Immature natural killer cell (primary cell): ENCODE results near the gene SLC22A31. TPM values are rescaled to one million over a fixed set of nuclear protein-coding genes. Genes with fewer than 3 reads are reported as not detected.
A peak's percentile ranks its signal among the peaks of the same experiment; 100 is the strongest.
"Not testable (repeated sequence)": the region's sequence is repeated elsewhere in the genome, so short reads cannot be mapped to it uniquely, and the experiment has no call there.

Experiments used
- DNase-seq, 3 donors: peaks; one replicate each; pipeline ENCODE4 v3.0.0; 2022; ENCODE audit warnings: mixed read lengths in 1 of 3
- H3K27ac Mint-ChIP-seq, 6 donors: one replicate each; pipeline ENCODE4 v1.8.0; 2020; ENCODE audit warnings: mixed read lengths in 6 of 6, mild to moderate bottlenecking in 5 of 6, inconsistent platforms in 4 of 6, moderate library complexity in 3 of 6
- H3K27me3 Mint-ChIP-seq, 3 donors: one replicate each; pipeline ENCODE4 v1.8.0; 2020 to 2021; ENCODE audit warnings: low read depth in 3 of 3, mild to moderate bottlenecking in 3 of 3, mixed read lengths in 3 of 3, moderate library complexity in 3 of 3, inconsistent platforms in 1 of 3
- H3K36me3 Mint-ChIP-seq, 3 donors: one replicate each; pipeline ENCODE4 v1.8.0; 2020; ENCODE audit warnings: mixed read lengths in 3 of 3, inconsistent platforms in 2 of 3, mild to moderate bottlenecking in 2 of 3
- H3K4me1 Mint-ChIP-seq, 2 donors: one replicate each; pipeline ENCODE4 v1.8.0; 2020; ENCODE audit warnings: inconsistent platforms in 2 of 2, mild to moderate bottlenecking in 2 of 2, mixed read lengths in 2 of 2, moderate library complexity in 1 of 2
- H3K4me3 Mint-ChIP-seq, 5 donors: one replicate each; pipeline ENCODE4 v1.8.0; 2020; ENCODE audit warnings: mild to moderate bottlenecking in 5 of 5, mixed read lengths in 5 of 5, inconsistent platforms in 3 of 5, moderate library complexity in 3 of 5
- H3K9me3 Mint-ChIP-seq, 6 donors: one replicate each; pipeline ENCODE4 v1.8.0; 2020; ENCODE audit warnings: mild to moderate bottlenecking in 6 of 6, mixed read lengths in 6 of 6, inconsistent platforms in 4 of 6, moderate library complexity in 3 of 6
- polyA plus RNA-seq, 3 donors: library from polyadenylated mRNA; unstranded; fragments of 300-500 nt; fragmentation: Illumina TruSeq; gene quantifications; one replicate each; pipeline ENCODE4 v1.2.3, GENCODE V29; 2021

Gene SLC22A31
- polyA plus RNA-seq, 3 donors from 2014 or later = not detected

DNA sequence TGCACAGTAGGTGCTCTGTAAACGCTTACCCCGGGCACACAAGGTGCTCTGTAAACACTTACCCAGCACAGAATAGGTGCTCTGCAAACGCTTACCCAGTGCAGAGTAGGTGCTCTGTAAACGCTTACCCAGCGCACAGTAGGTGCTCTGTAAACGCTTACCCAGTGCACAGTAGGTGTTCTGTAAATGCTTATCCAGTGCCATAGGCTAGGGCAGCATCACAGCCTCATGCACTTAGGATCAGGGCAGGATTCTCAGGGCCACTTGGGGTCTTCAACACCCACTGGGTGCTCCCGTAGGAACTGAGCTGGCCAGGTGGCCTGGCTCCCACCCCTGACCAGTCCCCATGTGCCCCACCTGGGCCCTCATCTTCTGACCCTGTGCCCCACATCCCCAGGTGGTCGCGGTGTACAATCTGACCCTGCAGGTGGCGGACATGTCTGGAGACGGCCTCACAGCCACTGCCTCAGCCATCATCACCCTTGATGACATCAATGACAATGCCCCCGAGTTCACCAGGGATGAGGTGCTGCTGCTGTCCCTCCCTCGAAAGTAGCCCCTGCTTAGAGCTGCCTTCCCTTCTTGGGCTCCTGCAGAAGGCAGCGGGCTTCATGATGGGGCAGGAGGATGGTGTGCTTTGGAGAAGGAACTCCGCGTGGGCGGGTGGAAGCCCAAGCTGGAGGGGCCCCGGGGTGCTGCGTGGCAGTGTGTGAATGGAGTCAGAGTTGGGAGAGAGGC lies 13.1 kb downstream of the SLC22A31 start:
- Mint-ChIP-seq H3K4me1 (peaks cover 0 to 3% of the 10 kb centered on the region in 2 donors), H3K4me3 (peak overlapping the region in 2 of 5 donors; percentile 25 to 40), H3K36me3 (no peaks in the 10 kb centered on the region), H3K27me3 (peaks cover 19 to 28% (median 26%) of the 10 kb centered on the region in 3 donors), H3K27ac (peak overlapping the region; percentile 29 to 92 (median 56)), H3K9me3 (no peaks in the 10 kb centered on the region)
- DNase-seq = peak; percentile 53 to 61 (median 57)

DNA sequence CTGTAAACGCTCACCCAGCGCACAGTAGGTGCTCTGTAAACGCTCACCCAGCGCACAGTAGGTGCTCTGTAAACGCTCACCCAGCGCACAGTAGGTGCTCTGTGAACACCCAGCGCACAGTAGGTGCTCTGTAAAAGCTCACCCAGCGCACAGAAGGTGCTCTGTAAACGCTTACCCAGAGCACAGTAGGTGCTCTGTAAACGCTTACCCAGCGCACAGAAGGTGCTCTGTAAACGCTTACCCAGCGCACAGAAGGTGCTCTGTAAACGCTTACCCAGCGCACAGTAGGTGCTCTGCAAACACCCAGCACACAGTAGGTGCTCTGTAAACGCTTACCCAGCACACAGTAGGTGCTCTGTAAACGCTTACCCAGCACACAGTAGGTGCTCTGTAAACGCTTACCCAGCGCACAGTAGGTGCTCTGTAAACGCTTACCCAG lies 13.7 kb downstream of the SLC22A31 start:
- peaks cover 19 to 28% (median 26%) of the 10 kb centered on the region in 3 donors for H3K27me3 Mint-ChIP-seq
- H3K9me3 Mint-ChIP-seq, H3K27ac Mint-ChIP-seq, H3K4me3 Mint-ChIP-seq, H3K4me1 Mint-ChIP-seq, H3K36me3 Mint-ChIP-seq, DNase-seq: not testable (repeated sequence)

DNA sequence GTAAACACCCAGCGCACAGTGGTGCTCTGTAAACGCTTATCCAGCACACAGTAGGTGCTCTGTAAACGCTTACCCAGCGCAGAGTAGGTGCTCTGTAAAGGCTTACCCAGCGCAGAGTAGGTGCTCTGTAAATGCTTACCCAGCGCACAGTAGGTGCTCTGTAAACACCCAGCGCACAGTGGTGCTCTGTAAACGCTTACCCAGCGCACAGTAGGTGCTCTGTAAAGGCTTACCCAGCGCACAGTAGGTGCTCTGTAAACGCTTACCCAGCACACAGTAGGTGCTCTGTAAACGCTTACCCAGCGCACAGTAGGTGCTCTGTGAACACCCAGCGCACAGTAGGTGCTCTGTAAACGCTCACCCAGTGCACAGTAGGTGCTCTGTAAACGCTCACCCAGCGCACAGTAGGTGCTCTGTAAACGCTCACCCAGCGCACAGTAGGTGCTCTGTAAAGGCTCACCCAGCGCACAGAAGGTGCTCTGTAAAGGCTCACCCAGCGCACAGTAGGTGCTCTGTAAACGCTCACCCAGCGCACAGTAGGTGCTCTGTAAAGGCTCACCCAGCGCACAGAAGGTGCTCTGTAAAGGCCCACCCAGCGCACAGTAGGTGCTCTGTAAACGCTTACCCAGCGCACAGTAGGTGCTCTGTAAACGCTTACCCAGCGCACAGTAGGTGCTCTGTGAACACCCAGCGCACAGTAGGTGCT lies 14.3 kb downstream of the SLC22A31 start:
- not testable (repeated sequence) for DNase-seq, H3K4me1 Mint-ChIP-seq, H3K36me3 Mint-ChIP-seq, H3K4me3 Mint-ChIP-seq, H3K9me3 Mint-ChIP-seq
- peak overlapping the region in 1 of 6 donors; percentile 24 for H3K27ac Mint-ChIP-seq
- H3K27me3 Mint-ChIP-seq = peaks cover 19 to 28% (median 26%) of the 10 kb centered on the region in 3 donors

DNA sequence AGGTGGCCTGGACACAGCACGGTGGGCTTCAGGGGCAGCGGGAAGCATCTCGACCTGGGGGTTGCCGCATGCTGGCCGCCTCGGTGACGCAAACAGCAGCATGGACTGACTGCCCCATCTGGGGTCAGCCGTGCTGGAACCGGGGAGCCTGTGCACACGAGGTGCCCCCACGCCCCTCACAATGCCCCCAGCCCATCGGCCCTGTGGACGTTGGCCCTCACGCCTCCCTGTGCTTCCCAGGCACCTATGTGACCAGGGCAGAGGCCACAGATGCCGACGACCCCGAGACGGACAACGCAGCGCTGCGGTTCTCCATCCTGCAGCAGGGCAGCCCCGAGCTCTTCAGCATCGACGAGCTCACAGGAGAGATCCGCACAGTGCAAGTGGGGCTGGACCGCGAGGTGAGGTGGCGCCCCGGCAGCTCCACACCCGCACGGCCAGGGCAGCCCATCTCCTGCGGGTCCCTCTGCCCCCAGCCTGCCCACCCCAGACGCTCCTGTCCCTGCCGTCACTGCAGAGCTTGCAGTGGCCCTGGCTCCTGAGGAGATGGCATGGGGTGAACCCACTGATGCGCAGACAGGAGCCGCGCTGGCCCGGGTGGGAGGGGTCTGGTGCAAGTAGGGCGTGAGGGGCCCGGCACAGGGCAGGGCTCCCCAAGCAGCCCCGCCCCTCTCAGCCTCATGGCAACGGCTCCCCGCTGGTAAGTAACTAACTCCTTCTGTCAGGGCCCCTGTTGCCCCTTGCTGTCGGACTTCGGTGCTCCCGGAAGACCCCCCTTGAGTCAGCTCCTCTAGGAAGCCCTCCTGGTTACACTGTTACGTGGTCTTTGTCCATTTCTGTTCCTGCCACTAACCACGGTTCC lies 15.2 kb downstream of the SLC22A31 start:
- H3K4me3 Mint-ChIP-seq = no peak overlapping the region

DNA sequence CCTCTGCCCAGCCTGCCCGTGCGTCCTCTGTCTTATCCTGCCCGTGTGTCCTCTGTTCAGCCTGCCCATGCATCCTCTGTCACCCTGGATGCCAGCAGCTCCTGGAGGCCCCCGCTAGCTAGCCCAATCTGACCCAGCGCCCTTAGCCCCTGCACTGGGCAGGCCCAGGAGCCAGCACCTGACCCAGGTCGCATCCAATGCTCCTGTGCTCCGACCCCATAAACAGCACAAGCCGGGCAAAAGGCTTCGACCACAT lies 15.7 kb downstream of the SLC22A31 start:
- H3K4me1 Mint-ChIP-seq = no peaks in the 10 kb centered on the region
- no peak overlapping the region for H3K4me3 Mint-ChIP-seq
- H3K9me3 Mint-ChIP-seq = no peaks in the 10 kb centered on the region
- H3K27me3 Mint-ChIP-seq = peaks cover 18 to 28% (median 24%) of the 10 kb centered on the region in 3 donors
- peak overlapping the region in 1 of 6 donors; percentile 1 for H3K27ac Mint-ChIP-seq
- no peaks in the 10 kb centered on the region for H3K36me3 Mint-ChIP-seq
- DNase-seq = no peak

More for the DNA sequence above, 15.2 kb downstream of the SLC22A31 start:
- H3K9me3 Mint-ChIP-seq = no peaks in the 10 kb centered on the region
- H3K4me1 Mint-ChIP-seq = no peaks in the 10 kb centered on the region
- H3K36me3 Mint-ChIP-seq = no peaks in the 10 kb centered on the region
- H3K27me3 Mint-ChIP-seq = peaks cover 19 to 28% (median 26%) of the 10 kb centered on the region in 3 donors
- H3K27ac Mint-ChIP-seq = peak overlapping the region in 1 of 6 donors; percentile 24
- DNase-seq = peak in 2 of 3 donors; percentile 51 to 62

DNA sequence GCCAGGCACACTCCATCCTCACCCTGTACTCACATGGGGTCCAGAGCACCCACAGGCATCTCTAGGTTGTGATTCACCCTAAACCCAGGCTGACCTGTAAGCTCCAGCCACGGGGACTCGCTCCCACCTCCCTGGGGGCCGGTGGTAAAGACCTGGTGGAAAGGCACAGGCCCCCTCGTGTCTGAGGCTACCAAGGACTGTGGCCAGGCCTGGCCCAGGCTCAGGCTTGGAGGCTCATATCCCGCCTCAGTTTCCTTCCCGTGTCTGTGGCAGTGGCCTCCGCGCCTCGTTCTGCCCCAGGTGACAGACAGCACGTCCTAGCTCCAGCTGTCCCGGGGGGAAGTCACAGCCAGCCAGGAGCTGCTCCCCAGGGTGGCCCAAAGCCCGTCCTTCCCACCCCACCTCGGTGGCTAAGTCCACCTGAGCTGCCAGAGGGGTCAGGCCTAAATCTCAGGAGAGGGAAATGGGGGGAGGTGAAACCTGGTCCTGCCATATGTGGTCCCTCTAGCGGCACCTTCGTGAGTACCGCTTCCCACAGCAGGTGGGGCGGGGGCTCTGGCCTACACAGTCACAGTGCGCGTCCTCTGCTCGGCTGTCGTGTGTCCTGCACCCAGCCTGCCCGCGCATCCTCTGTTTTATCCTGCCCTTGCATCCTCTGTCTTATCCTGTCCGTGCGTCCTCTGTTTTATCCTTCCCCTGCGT lies 16.2 kb downstream of the SLC22A31 start:
- peak overlapping the region in 1 of 6 donors; percentile 1 for H3K27ac Mint-ChIP-seq
- no peaks in the 10 kb centered on the region for H3K9me3 Mint-ChIP-seq
- peak overlapping the region in 1 of 5 donors; percentile 25 for H3K4me3 Mint-ChIP-seq

DNA sequence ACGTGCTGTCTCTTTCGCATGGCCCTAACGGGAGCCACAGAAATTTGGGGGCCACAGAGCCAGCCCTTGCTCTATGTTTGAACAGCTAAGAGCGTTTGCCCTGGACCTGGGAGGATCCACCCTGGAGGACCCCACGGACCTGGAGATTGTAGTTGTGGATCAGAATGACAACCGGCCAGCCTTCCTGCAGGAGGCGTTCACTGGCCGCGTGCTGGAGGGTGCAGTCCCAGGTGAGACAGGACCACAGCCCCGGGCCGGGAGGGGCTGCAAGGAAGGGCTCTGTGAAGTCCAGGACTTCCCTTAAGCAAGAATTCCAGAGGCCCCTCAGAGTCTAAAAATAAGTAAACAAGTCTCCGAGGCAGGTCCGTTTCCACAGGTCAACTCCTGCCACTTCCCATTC lies 16.9 kb downstream of the SLC22A31 start:
- H3K9me3 Mint-ChIP-seq = no peaks in the 10 kb centered on the region
- no peaks in the 10 kb centered on the region for H3K4me1 Mint-ChIP-seq
- no peak for DNase-seq
- H3K27ac Mint-ChIP-seq = no peak overlapping the region
- H3K27me3 Mint-ChIP-seq = peaks cover 13 to 26% (median 22%) of the 10 kb centered on the region in 3 donors
- no peaks in the 10 kb centered on the region for H3K36me3 Mint-ChIP-seq
- no peak overlapping the region for H3K4me3 Mint-ChIP-seq

More for the DNA sequence above, 16.2 kb downstream of the SLC22A31 start:
- no peaks in the 10 kb centered on the region for H3K4me1 Mint-ChIP-seq
- no peaks in the 10 kb centered on the region for H3K36me3 Mint-ChIP-seq
- peaks cover 16 to 28% (median 22%) of the 10 kb centered on the region in 3 donors for H3K27me3 Mint-ChIP-seq
- no peak for DNase-seq

DNA sequence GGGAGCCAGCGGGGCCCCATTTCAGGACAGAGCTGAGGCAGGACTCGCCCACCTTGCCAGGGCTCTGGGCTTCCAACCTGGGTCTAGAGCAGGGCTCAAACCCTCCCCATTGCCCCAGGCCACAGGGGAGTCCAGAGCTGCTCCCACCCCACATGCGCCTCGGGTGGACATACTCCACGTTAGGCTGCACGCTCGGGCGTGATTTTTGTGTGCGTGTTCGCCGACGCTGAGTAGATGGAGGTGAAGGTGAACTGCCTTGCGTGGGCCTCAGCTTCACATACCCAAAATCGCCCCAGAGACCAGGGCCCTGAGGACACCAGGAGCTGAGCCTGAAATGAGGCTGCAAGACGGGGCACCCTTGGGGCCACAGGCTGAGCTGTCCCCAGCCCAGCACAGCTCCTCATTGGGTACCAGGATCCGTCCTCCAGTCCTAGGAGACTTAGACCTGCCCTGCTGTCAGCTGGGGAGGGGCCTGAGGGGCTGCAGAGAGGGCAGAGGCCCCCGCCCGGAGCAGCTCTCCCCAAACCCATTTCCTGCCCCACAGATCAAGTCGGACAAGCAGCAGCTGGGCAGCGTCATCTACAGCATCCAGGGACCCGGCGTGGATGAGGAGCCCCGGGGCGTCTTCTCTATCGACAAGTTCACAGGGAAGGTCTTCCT lies 20.6 kb downstream of the SLC22A31 start:
- no peak for DNase-seq
- no peaks in the 10 kb centered on the region for H3K4me1 Mint-ChIP-seq
- no peaks in the 10 kb centered on the region for H3K9me3 Mint-ChIP-seq
- no peak overlapping the region for H3K27ac Mint-ChIP-seq
- H3K4me3 Mint-ChIP-seq = no peak overlapping the region
- peaks cover under 1 to 11% (median 6%) of the 10 kb centered on the region in 3 donors for H3K27me3 Mint-ChIP-seq
- H3K36me3 Mint-ChIP-seq = no peaks in the 10 kb centered on the region

DNA sequence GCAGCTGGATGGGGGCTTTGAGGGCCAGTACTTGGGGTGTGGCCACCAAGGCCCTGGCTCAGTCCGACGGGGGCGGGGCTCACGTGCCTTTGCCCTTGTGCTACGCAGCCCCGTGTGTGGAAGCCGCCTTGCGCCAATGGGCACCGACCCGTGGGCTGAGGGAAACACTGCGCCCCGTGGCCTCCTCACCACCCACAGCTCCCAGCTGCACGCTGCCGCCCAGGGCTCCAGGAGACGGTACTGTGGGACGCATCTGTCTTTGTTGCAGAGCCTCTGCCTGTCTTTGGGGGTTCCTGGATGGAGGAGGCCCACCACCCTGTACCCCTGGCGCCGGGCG lies 21.2 kb downstream of the SLC22A31 start:
- Mint-ChIP-seq H3K9me3 (no peaks in the 10 kb centered on the region), H3K27ac (no peak overlapping the region), H3K36me3 (no peaks in the 10 kb centered on the region), H3K4me3 (no peak overlapping the region), H3K27me3 (peaks cover 0 to 5% (median 0%) of the 10 kb centered on the region in 3 donors), H3K4me1 (peaks cover 0 to 1% of the 10 kb centered on the region in 2 donors)
- no peak for DNase-seq

DNA sequence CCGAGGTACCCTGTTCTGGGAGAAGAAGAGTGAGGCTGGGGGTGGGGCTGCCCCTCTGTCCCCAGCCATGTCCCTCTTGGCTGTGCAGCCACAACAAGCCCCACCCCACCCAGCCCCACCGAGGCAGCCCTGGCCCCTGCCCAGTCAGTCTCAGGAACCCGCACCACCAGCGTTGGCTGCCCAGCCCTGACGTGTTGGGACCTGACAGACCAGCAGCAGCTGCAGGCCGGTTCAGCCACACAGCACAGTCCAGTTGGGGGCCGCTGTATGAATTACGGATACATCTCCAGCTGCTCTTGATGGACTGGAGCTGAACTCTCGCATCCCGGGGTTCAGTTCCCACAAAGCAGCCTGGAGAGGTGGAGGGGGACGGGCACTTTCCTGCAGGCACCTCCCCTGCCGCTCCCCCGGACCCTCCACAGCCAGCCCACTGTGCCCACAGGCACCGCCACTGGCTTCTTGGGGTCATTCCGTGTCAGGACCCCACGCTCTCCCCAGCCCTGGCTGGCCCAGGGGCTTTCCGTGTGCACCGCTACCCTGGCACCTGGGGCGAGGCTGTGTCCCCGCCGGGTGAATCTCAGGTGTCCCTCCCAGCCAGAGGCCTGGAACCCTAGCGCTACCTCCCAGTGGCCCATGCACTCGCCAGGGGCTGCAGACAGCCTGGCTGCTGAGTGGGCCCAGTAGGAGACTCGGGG lies 21.7 kb downstream of the SLC22A31 start:
- DNase-seq = no peak
- H3K36me3 Mint-ChIP-seq = no peaks in the 10 kb centered on the region
- H3K27me3 Mint-ChIP-seq = no peaks in the 10 kb centered on the region
- H3K4me1 Mint-ChIP-seq = peaks cover 0 to 1% of the 10 kb centered on the region in 2 donors
- no peaks in the 10 kb centered on the region for H3K9me3 Mint-ChIP-seq
- H3K4me3 Mint-ChIP-seq = no peak overlapping the region
- H3K27ac Mint-ChIP-seq = no peak overlapping the region

DNA sequence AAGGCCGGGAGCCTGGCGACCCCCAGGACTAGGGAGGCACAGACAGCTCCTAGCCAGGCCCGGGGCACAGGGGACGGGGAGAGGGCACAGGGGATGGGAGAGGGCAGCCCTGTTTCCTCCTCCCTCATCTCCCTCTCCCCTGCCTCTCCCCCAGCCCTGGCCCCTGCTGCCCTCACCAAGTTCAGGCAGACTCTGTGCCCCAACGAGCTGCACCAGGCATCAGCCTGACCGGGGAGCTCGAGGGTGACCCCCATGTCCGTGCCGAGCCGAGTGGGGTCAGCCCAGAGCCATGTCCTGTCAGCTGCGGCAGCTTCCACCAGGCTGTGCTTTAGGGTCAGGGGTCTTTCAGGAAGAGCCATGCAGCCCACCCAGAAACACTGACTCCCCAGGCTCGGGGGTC lies 22.8 kb downstream of the SLC22A31 start:
- Mint-ChIP-seq H3K36me3 (no peaks in the 10 kb centered on the region), H3K27ac (no peak overlapping the region), H3K9me3 (no peaks in the 10 kb centered on the region), H3K4me1 (peaks cover 0 to 1% of the 10 kb centered on the region in 2 donors), H3K27me3 (no peaks in the 10 kb centered on the region), H3K4me3 (no peak overlapping the region)
- DNase-seq = no peak

DNA sequence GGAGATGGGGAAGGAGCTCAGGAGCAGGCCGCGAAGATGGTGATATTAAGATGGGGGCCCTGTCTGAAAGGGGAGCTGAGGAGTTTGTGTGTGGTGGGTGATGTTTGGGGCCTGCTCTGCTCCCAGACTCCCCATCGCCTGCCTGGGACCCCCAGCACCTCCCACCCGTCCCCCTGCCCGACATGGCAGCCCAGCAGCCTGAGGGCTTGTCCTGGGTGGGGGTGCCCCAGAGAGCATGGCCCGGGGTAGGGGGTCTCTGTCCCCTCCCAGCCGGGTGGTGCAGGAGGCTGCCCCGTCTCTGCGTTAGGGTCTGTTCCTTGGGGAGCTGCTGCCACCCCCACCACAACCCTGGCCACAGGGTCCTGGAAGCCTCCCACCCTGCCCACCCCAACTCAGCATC lies 23.6 kb downstream of the SLC22A31 start:
- no peak overlapping the region for H3K27ac Mint-ChIP-seq
- no peaks in the 10 kb centered on the region for H3K27me3 Mint-ChIP-seq
- no peaks in the 10 kb centered on the region for H3K9me3 Mint-ChIP-seq
- no peak overlapping the region for H3K4me3 Mint-ChIP-seq
- peaks cover 0 to 1% of the 10 kb centered on the region in 2 donors for H3K4me1 Mint-ChIP-seq
- H3K36me3 Mint-ChIP-seq = no peaks in the 10 kb centered on the region
- no peak for DNase-seq
